HG03097 (cell line): ENCODE results near the gene FBXW10.
"Not testable (repeated sequence)": the region's sequence is repeated elsewhere in the genome, so short reads cannot be mapped to it uniquely, and the experiment has no call there.

Experiments used
- ATAC-seq: cut with Tn5 transposase; IDR thresholded peaks from one replicate; pipeline ENCODE4 v1.9.1; 2021; ENCODE audit not compliant: unreplicated experiment, low FRiP score

Gene FBXW10

GRCh38 chr17:18743699-18744421 lies at the start of gene FBXW10:
FBXW10 (plus strand) TSS chr17:18744054; CDS start chr17:18744245, 191 bp downstream.
- not testable (repeated sequence) for ATAC-seq

- ATAC-seq: not testable (repeated sequence)
Observed at GRCh38 chr17:18695143-18695542, 48.7 kb upstream of the FBXW10 start.

- not testable (repeated sequence) for ATAC-seq
Observed at GRCh38 chr17:18698473-18699103, 45.3 kb upstream of the FBXW10 start.

GRCh38 chr17:18705955-18706354 lies 37.9 kb upstream of the FBXW10 start:
- ATAC-seq: not testable (repeated sequence)

GRCh38 chr17:18708215-18708614 lies 35.6 kb upstream of the FBXW10 start:
- ATAC-seq: not testable (repeated sequence)

- not testable (repeated sequence) for ATAC-seq
Observed at GRCh38 chr17:18712354-18712999, 31.4 kb upstream of the FBXW10 start.

- not testable (repeated sequence) for ATAC-seq
Observed at GRCh38 chr17:18718643-18719427, 25.0 kb upstream of the FBXW10 start.

GRCh38 chr17:18719428-18720110 lies 24.3 kb upstream of the FBXW10 start:
- not testable (repeated sequence) for ATAC-seq

- ATAC-seq: not testable (repeated sequence)
Observed at GRCh38 chr17:18721775-18722547, 21.9 kb upstream of the FBXW10 start.

GRCh38 chr17:18722612-18723011 lies 21.2 kb upstream of the FBXW10 start:
- ATAC-seq: not testable (repeated sequence)

- ATAC-seq: not testable (repeated sequence)
Observed at GRCh38 chr17:18723509-18723908, 20.3 kb upstream of the FBXW10 start.

GRCh38 chr17:18732438-18732837 lies 11.4 kb upstream of the FBXW10 start:
- not testable (repeated sequence) for ATAC-seq

- not testable (repeated sequence) for ATAC-seq
Observed at GRCh38 chr17:18733350-18733749, 10.5 kb upstream of the FBXW10 start.

- ATAC-seq: not testable (repeated sequence)
Observed at GRCh38 chr17:18739616-18740391, 4.0 kb upstream of the FBXW10 start.

- ATAC-seq: not testable (repeated sequence)
Observed at GRCh38 chr17:18741228-18741627, 2.6 kb upstream of the FBXW10 start.

GRCh38 chr17:18744726-18745125 lies 872 bp downstream of the FBXW10 start:
- not testable (repeated sequence) for ATAC-seq

- ATAC-seq: not testable (repeated sequence)
Observed at GRCh38 chr17:18746551-18746950, 2.7 kb downstream of the FBXW10 start.

GRCh38 chr17:18747501-18747900 lies 3.6 kb downstream of the FBXW10 start:
- ATAC-seq: not testable (repeated sequence)
